Measurements from ENCODE around the gene OR52E2.

DNA sequence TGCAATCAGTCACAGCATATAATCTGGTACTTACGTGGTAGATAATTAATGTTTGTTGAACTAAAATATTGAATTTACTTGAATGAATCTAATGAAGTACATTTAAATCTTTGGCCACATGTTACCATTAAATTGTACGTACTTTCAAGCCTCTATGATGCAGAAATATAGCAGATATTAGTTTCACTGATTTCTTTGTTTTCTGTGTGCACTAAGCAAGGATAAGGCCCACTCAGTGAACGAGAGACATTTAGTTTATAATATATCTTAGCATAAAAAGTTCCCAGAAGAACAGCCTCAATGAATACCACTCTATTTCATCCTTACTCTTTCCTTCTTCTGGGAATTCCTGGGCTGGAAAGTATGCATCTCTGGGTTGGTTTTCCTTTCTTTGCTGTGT lies 9.8 kb upstream of the OR52E2 start, which contains the start of gene OR52E1:
- TF ChIP-seq, protein P1, sequence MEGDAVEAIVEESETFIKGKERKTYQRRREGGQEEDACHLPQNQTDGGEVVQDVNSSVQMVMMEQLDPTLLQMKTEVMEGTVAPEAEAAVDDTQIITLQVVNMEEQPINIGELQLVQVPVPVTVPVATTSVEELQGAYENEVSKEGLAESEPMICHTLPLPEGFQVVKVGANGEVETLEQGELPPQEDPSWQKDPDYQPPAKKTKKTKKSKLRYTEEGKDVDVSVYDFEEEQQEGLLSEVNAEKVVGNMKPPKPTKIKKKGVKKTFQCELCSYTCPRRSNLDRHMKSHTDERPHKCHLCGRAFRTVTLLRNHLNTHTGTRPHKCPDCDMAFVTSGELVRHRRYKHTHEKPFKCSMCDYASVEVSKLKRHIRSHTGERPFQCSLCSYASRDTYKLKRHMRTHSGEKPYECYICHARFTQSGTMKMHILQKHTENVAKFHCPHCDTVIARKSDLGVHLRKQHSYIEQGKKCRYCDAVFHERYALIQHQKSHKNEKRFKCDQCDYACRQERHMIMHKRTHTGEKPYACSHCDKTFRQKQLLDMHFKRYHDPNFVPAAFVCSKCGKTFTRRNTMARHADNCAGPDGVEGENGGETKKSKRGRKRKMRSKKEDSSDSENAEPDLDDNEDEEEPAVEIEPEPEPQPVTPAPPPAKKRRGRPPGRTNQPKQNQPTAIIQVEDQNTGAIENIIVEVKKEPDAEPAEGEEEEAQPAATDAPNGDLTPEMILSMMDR (IDR thresholded peaks at IDR 0.05; ENCODE audit: insufficient read depth, low read length, poor library complexity, severe bottlenecking): no peak
- TF ChIP-seq EZH2phosphoT487 (conservative IDR thresholded peaks at IDR 0.05; ENCODE audit: low read length): no peak

Measured in SU-DHL-6 (cell line).